ENCODE data around the gene CRYBB3. TPM values are rescaled to one million over a fixed set of nuclear protein-coding genes. Genes with fewer than 3 reads are reported as not detected.

Gene CRYBB3
- total RNA-seq, 1 experiment from 2014 or later: 0.67 TPM

DNA sequence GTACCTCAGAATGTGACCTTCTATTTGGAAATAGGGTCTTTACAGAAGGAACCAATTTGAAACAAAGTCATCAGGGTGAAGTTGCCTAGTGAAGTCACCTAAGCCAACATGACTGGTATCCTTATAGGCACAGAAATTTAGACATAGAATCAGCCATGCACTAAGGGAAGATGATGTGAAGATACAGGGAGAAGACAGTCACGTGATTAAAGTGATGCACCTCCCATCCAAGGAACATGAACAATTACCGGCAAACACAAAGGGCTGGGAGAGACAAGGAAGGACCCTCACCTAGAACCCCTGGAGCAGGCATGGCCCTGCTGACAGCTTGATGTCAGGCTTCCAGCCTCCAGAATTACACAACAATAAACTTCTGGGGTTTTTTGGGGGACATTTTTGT is 16.6 kb downstream of the CRYBB3 start:
- intact Hi-C loops (cut with micrococcal nuclease; ENCODE audit: unreplicated experiment): no loop called here
- DNase-seq (ENCODE audit: low read depth, low spot score) (no peak), ATAC-seq (no peak)
- no peak overlapping the region for H3K27ac ChIP-seq (ENCODE audit: low read length)
- no peaks in the 10 kb centered on the region for H3K36me3 ChIP-seq (ENCODE audit: control insufficient read depth, insufficient read depth, low read length)
- no peaks in the 10 kb centered on the region for H3K9me3 ChIP-seq (ENCODE audit: control insufficient read depth, insufficient read depth, low read depth, low read length)
- in situ Hi-C loops (cut with HindIII; ENCODE audit: low pct_unique_long_range_greater_than_20kb, low sequenced_read_pairs): no loop called here
- H3K4me1 ChIP-seq (ENCODE audit: control insufficient read depth, insufficient read depth, low read length): no peaks in the 10 kb centered on the region
- ChIA-PET CTCF (no interaction called here), POLR2A (no interaction called here)
- no peaks in the 10 kb centered on the region; the same call in 1 of the 2 replicates for H3K27me3 ChIP-seq (ENCODE audit: control insufficient read depth, insufficient read depth, low read length)
- no TSS peak for BruUV-seq (replicated peaks)
- no peak overlapping the region for H3K4me3 ChIP-seq (ENCODE audit: low read depth in 2 of 2, low read length in 2 of 2)
- no peak for TF ChIP-seq POLR2AphosphoS5 (IDR thresholded peaks at IDR 0.05; ENCODE audit: low read depth, low read length)
- no peak for TF ChIP-seq CTCF (IDR thresholded peaks at IDR 0.05)
- TF ChIP-seq, protein P1, sequence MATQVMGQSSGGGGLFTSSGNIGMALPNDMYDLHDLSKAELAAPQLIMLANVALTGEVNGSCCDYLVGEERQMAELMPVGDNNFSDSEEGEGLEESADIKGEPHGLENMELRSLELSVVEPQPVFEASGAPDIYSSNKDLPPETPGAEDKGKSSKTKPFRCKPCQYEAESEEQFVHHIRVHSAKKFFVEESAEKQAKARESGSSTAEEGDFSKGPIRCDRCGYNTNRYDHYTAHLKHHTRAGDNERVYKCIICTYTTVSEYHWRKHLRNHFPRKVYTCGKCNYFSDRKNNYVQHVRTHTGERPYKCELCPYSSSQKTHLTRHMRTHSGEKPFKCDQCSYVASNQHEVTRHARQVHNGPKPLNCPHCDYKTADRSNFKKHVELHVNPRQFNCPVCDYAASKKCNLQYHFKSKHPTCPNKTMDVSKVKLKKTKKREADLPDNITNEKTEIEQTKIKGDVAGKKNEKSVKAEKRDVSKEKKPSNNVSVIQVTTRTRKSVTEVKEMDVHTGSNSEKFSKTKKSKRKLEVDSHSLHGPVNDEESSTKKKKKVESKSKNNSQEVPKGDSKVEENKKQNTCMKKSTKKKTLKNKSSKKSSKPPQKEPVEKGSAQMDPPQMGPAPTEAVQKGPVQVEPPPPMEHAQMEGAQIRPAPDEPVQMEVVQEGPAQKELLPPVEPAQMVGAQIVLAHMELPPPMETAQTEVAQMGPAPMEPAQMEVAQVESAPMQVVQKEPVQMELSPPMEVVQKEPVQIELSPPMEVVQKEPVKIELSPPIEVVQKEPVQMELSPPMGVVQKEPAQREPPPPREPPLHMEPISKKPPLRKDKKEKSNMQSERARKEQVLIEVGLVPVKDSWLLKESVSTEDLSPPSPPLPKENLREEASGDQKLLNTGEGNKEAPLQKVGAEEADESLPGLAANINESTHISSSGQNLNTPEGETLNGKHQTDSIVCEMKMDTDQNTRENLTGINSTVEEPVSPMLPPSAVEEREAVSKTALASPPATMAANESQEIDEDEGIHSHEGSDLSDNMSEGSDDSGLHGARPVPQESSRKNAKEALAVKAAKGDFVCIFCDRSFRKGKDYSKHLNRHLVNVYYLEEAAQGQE (IDR thresholded peaks at IDR 0.05; ENCODE audit: insufficient read depth in 1 of 2, low read depth in 2 of 2, low read length in 1 of 2): no peak
- no peak for TF ChIP-seq SIN3A (IDR thresholded peaks at IDR 0.05; ENCODE audit: borderline replicate concordance, insufficient read depth, low read depth, low read length)
- TF ChIP-seq TCF7L2 (IDR thresholded peaks at IDR 0.05; ENCODE audit: low read depth, low read length): no peak

DNA sequence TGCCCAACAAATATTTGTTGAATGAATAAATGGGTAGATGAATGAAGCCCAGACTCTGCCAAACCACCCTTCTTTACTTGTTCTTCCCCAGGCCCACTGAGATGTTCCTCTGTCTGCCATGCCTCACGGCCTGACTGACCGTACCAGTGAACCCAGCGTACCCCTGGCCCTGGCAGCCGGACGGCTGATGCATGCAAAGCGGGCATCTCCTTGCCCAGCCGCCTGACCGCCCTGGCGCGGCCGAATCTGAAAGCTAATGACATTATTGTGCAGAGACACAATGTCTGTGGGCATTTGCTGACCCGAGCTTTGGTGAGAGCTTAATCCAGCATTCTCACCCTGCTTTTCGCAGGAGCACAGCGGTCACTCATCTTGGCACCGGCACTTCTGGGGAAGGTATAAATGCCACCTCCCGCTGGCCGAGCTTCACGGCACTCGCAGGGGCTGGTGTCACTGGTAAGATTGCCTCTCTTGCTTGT is 19.6 kb downstream of the CRYBB3 start, which contains the start of gene CRYBB2:
Gene CRYBB2, plus strand, starts transcription at position 429 of the 479 bp plus-strand sequence. CDS start 1,791 bp downstream, outside the sequence.
- Histone ChIP-seq H3K4me1 (ENCODE audit: control insufficient read depth, insufficient read depth, low read length) (no peaks in the 10 kb centered on the region), H3K27ac (ENCODE audit: low read length) (no peak within 1 kb of the TSS), H3K27me3 (ENCODE audit: control insufficient read depth, insufficient read depth, low read length) (no peaks in the 10 kb centered on the region; the same call in 1 of the 2 replicates), H3K4me3 (ENCODE audit: low read depth in 2 of 2, low read length in 2 of 2) (no peak within 1 kb of the TSS), H3K36me3 (ENCODE audit: control insufficient read depth, insufficient read depth, low read length) (no peaks in the 10 kb centered on the region), H3K9me3 (ENCODE audit: control insufficient read depth, insufficient read depth, low read depth, low read length) (no peaks in the 10 kb centered on the region)
- CTCF ChIA-PET: no interaction called here
- DNase-seq (ENCODE audit: low read depth, low spot score): no peak
- TF ChIP-seq, protein P1 (IDR thresholded peaks at IDR 0.05; ENCODE audit: insufficient read depth in 1 of 2, low read depth in 2 of 2, low read length in 1 of 2): no peak
- no peak for TF ChIP-seq CTCF (IDR thresholded peaks at IDR 0.05)
- no peak for TF ChIP-seq POLR2AphosphoS5 (IDR thresholded peaks at IDR 0.05; ENCODE audit: low read depth, low read length)
- no peak for TF ChIP-seq TCF7L2 (IDR thresholded peaks at IDR 0.05; ENCODE audit: low read depth, low read length)
- no peak for TF ChIP-seq SIN3A (IDR thresholded peaks at IDR 0.05; ENCODE audit: borderline replicate concordance, insufficient read depth, low read depth, low read length)
- intact Hi-C loops (cut with micrococcal nuclease; ENCODE audit: unreplicated experiment): no loop called here
- in situ Hi-C loops (cut with HindIII; ENCODE audit: low pct_unique_long_range_greater_than_20kb, low sequenced_read_pairs): no loop called here
- ATAC-seq: no peak
- no TSS peak for BruUV-seq (replicated peaks)
- POLR2A ChIA-PET: no interaction called here

Data from Panc1 (cell line).